LNCAP (cell line): ENCODE data around the gene SYNDIG1L.
A peak's percentile ranks its signal among the peaks of the same experiment; 100 is the strongest.

Experiments used
- CTCF ChIP-seq: fragments of 450-650 bp; IDR thresholded peaks from 2 replicates; pipeline ENCODE4 v1.5.1; 2017; ENCODE audit warnings: mild to moderate bottlenecking

SYNDIG1L gene

GRCh38 chr14:74362361-74362915 lies 63.6 kb downstream of the SYNDIG1L start:
- TF ChIP-seq CTCF = peak; percentile 90

DNA sequence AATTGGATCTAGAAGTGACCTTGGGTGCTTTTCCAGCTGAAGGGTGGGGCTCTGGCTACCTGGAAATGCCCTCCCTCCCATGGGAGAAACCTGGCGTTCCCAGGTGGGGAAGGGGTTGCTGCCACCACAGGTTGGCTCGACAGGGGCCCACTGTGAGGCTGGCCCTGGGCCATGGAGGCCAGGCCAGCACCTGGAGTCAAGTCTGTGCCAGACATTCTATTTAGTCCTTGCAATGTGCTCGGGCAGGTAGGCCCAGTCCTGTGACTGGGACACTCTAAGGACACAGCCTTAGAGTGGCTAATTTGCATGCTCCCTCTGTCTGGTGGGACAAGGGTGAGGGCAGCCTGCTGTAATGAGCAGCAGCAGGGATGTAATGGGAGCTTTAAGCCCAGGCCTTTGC lies 65.8 kb downstream of the SYNDIG1L start:
- TF ChIP-seq CTCF = no peak

- no peak for TF ChIP-seq CTCF
These were observed 67.7 kb downstream of the SYNDIG1L start for GRCh38 chr14:74358176-74358829.

GRCh38 chr14:74357585-74357984 lies 68.4 kb downstream of the SYNDIG1L start:
- no peak for TF ChIP-seq CTCF

GRCh38 chr14:74356892-74357575 lies 69.0 kb downstream of the SYNDIG1L start:
- TF ChIP-seq CTCF = no peak
